ENCODE measurements around the gene EPN2. TPM values are rescaled to one million over a fixed set of nuclear protein-coding genes. Genes with fewer than 3 reads are reported as not detected.
"Not testable (repeated sequence)": the region's sequence is repeated elsewhere in the genome, so short reads cannot be mapped to it uniquely, and the experiment has no call there.

EPN2 gene
- total RNA-seq, 1 experiment from 2014 or later = 57.8 TPM

DNA sequence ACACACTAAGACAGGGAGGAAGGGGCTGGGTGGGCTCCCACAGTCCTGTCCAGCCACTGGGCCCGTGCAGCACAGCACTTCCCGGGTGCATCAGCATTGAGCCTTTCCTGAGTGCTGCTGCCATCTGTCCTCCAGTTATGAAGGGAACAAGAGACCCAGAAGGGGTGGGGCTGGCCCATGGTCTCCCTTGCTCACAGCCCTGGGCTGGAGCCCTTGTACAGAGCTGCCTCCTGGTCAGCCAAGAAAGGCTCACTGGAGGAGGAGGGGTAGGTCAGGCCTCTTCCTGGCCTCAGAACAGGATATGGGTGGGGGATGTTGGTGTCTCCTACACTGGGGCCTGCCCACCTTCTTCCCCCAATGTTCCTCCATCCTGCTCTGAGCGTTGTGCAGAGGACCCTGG is 33.7 kb upstream of the EPN2 start:
- not testable (repeated sequence) for H3K27ac ChIP-seq (ENCODE audit: insufficient read length, low read depth, low read length); H3K14ac ChIP-seq (ENCODE audit: insufficient read depth, low read length); H3K79me1 ChIP-seq (ENCODE audit: insufficient read depth, low read depth, low read length, poor library complexity, severe bottlenecking); H4K20me1 ChIP-seq (ENCODE audit: control insufficient read depth, insufficient read depth, insufficient read length); H3K9me3 ChIP-seq (ENCODE audit: control insufficient read depth, low read depth, low read length); H4K91ac ChIP-seq (ENCODE audit: insufficient read length, low read depth, low read length); H3K36me3 Mint-ChIP-seq (ENCODE audit: insufficient read depth in 1 of 3, low read depth in 3 of 3); H3K4me2 ChIP-seq (ENCODE audit: insufficient read depth, insufficient read length, low read length); H3K79me2 ChIP-seq (ENCODE audit: insufficient read depth, low read length); H3K4me1 Mint-ChIP-seq; H3K27me3 ChIP-seq (ENCODE audit: insufficient read depth, low read length); H3K23ac ChIP-seq (ENCODE audit: insufficient read length, low read depth, low read length); H2BK120ac ChIP-seq (ENCODE audit: low read depth, low read length, poor library complexity, severe bottlenecking); H3K4me1 ChIP-seq (ENCODE audit: insufficient read depth, low read length); H2AFZ ChIP-seq (ENCODE audit: low read length); H3K9me3 Mint-ChIP-seq; H4K5ac ChIP-seq (ENCODE audit: insufficient read length, low read depth, low read length); H3K27ac Mint-ChIP-seq; H3T11ph ChIP-seq (ENCODE audit: low read length); H3K4ac ChIP-seq (ENCODE audit: low read depth, low read length); DNase-seq; H3K4me3 Mint-ChIP-seq; H2BK15ac ChIP-seq (ENCODE audit: low read depth, low read length); H2BK5ac ChIP-seq (ENCODE audit: insufficient read length, low read length); H3K9ac ChIP-seq (ENCODE audit: extremely low read depth, insufficient read length, low read length); H3K23me2 ChIP-seq (ENCODE audit: insufficient read length, low read depth, low read length, poor library complexity, severe bottlenecking); H3K27me3 Mint-ChIP-seq (ENCODE audit: low read depth); H2BK20ac ChIP-seq (ENCODE audit: low read depth, low read length, poor library complexity, severe bottlenecking); H3K18ac ChIP-seq (ENCODE audit: insufficient read length, low read depth, low read length); H4K8ac ChIP-seq (replicated peaks; ENCODE audit: insufficient read length, low read depth, low read length); H2AK5ac ChIP-seq (ENCODE audit: insufficient read length, low read length); H3K56ac ChIP-seq (ENCODE audit: insufficient read length, low read depth, low read length); H2BK12ac ChIP-seq (ENCODE audit: insufficient read length, low read depth, low read length)
- no CpG with 5 or more reads among the region's 3 CpGs for WGBS (ENCODE audit: extremely low coverage, insufficient read length, low lambda C conversion rate)

DNA sequence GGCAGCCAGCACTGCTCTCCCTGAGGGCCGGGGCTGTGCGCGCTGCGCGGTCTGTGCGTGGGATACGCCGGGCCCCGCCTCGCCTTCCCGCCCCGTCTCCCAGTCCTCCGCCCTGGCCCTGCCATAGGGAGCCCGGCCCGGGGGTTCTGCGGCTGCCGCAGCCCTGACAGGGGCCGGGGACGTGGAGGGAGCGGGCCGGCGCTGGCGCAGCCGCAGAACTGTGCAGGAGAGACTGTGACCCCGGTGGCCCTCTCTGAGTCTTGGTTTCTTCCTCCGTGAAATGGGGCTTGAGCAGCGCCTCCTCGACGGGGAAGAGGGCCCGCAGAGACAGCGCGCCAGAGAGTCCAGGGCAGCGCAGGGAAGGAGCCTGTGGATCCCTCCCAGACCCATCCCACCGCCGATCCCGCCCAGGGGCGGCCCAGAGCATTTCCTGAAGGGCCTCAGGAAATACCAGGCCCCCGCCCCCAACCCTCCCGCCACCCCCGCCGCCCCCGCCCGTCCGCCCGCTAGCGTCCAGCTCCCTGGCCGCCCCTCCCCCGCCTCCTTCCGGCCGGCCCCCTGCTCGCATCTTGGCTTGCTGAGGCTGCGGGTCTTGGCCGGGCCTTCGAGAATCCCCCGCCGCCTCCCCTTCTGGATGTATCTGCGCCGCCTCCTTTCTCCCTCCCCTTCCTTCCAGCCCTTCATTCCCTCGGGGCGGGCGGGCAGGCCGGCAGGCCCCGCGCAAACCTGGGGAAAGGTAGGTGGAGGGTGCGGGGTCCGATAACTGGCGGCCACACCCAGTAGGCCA is 21.9 kb upstream of the EPN2 start:
- not testable (repeated sequence) for H4K5ac ChIP-seq (ENCODE audit: insufficient read length, low read depth, low read length); H3T11ph ChIP-seq (ENCODE audit: low read length); DNase-seq; H4K20me1 ChIP-seq (ENCODE audit: control insufficient read depth, insufficient read depth, insufficient read length); H2BK12ac ChIP-seq (ENCODE audit: insufficient read length, low read depth, low read length); H3K79me2 ChIP-seq (ENCODE audit: insufficient read depth, low read length); H3K18ac ChIP-seq (ENCODE audit: insufficient read length, low read depth, low read length); H3K56ac ChIP-seq (ENCODE audit: insufficient read length, low read depth, low read length); H3K79me1 ChIP-seq (ENCODE audit: insufficient read depth, low read depth, low read length, poor library complexity, severe bottlenecking); H3K14ac ChIP-seq (ENCODE audit: insufficient read depth, low read length); H4K8ac ChIP-seq (replicated peaks; ENCODE audit: insufficient read length, low read depth, low read length); H3K9me3 Mint-ChIP-seq; H2BK15ac ChIP-seq (ENCODE audit: low read depth, low read length); H3K4me3 Mint-ChIP-seq; H3K4ac ChIP-seq (ENCODE audit: low read depth, low read length); H3K23me2 ChIP-seq (ENCODE audit: insufficient read length, low read depth, low read length, poor library complexity, severe bottlenecking); H3K36me3 Mint-ChIP-seq (ENCODE audit: insufficient read depth in 1 of 3, low read depth in 3 of 3); H3K9ac ChIP-seq (ENCODE audit: extremely low read depth, insufficient read length, low read length); H3K23ac ChIP-seq (ENCODE audit: insufficient read length, low read depth, low read length); H3K27ac ChIP-seq (ENCODE audit: insufficient read length, low read depth, low read length); H3K4me1 ChIP-seq (ENCODE audit: insufficient read depth, low read length); H3K4me1 Mint-ChIP-seq; H2BK20ac ChIP-seq (ENCODE audit: low read depth, low read length, poor library complexity, severe bottlenecking); H2AFZ ChIP-seq (ENCODE audit: low read length); H2AK5ac ChIP-seq (ENCODE audit: insufficient read length, low read length); H2BK5ac ChIP-seq (ENCODE audit: insufficient read length, low read length); H3K27me3 Mint-ChIP-seq (ENCODE audit: low read depth); H3K27me3 ChIP-seq (ENCODE audit: insufficient read depth, low read length); H3K27ac Mint-ChIP-seq; H2BK120ac ChIP-seq (ENCODE audit: low read depth, low read length, poor library complexity, severe bottlenecking); H3K4me2 ChIP-seq (ENCODE audit: insufficient read depth, insufficient read length, low read length); H3K9me3 ChIP-seq (ENCODE audit: control insufficient read depth, low read depth, low read length); H4K91ac ChIP-seq (ENCODE audit: insufficient read length, low read depth, low read length)
- WGBS (ENCODE audit: extremely low coverage, insufficient read length, low lambda C conversion rate) = no CpG with 5 or more reads among the region's 67 CpGs

Data from H9 (cell line).